Upper lobe of left lung (tissue), 4 donors: ENCODE measurements around the gene NPW.
A peak's percentile ranks its signal among the peaks of the same experiment; 100 is the strongest.

Experiments used
- CTCF ChIP-seq, 6 experiments: fragments of 450-650 bp in 4 of 6; fragments of 200-600 bp in 2 of 6; sonication (generic) in 2 of 6; IDR thresholded peaks; one replicate each; pipeline ENCODE4 v1.5.1; 2016 to 2019; ENCODE audit warnings: antibody characterized with exemption in 6 of 6
- EP300 ChIP-seq, 4 donors: sonication (generic); formaldehyde crosslinking; IDR thresholded peaks; one replicate each; pipeline ENCODE4 v1.5.1; 2017; ENCODE audit warnings: antibody characterized with exemption in 4 of 4, control low read depth in 2 of 4
- POLR2A ChIP-seq, 4 donors: fragments of 450-650 bp; IDR thresholded peaks; one replicate each; pipeline ENCODE4 v1.5.1; 2016 to 2017; ENCODE audit warnings: antibody characterized with exemption in 4 of 4, mild to moderate bottlenecking in 2 of 4
- POLR2AphosphoS5 ChIP-seq, 2 donors: sonication (generic); formaldehyde crosslinking; IDR thresholded peaks; one replicate each; pipeline ENCODE4 v1.5.1; 2017; ENCODE audit warnings: antibody characterized with exemption in 2 of 2

- peak in 5 of 6 experiments; percentile 21 to 73 (median 48) for TF ChIP-seq CTCF (IDR thresholded peaks at IDR 0.05)
- TF ChIP-seq POLR2A (IDR thresholded peaks at IDR 0.05): no peak
- no peak for TF ChIP-seq POLR2AphosphoS5 (IDR thresholded peaks at IDR 0.05)
- no peak for TF ChIP-seq EP300 (IDR thresholded peaks at IDR 0.05)
Observed at GRCh38 chr16:2056077-2056476, 36.5 kb downstream of the NPW start.
